Measurements from ENCODE around the gene ZNF488. TPM values are rescaled to one million over a fixed set of nuclear protein-coding genes. Genes with fewer than 3 reads are reported as not detected.
A peak's percentile ranks its signal among the peaks of the same experiment; 100 is the strongest.

ZNF488 gene
- total RNA-seq, 2 donors from 2014 or later, result not detected

- H3K4me1 Mint-ChIP-seq (ENCODE audit: low read depth in 2 of 2), result peaks cover 0 to 9% of the 10 kb centered on the region in 2 donors
- no peaks in the 10 kb centered on the region for H3K36me3 Mint-ChIP-seq
- H3K4me3 Mint-ChIP-seq, result no peak overlapping the region
- peaks cover 5 to 16% of the 10 kb centered on the region in 2 donors for H3K27me3 Mint-ChIP-seq
- DNase-seq (ENCODE audit: low spot score) (no peak), ATAC-seq (no peak)
- H3K27ac Mint-ChIP-seq, result no peak overlapping the region
- H3K9me3 Mint-ChIP-seq, result peaks cover 5% of the 10 kb centered on the region
Observed at GRCh38 chr10:47325303-47326291, 58.5 kb downstream of the ZNF488 start.

- H3K9me3 Mint-ChIP-seq, result peaks cover 5% of the 10 kb centered on the region
- no peak overlapping the region for H3K4me3 Mint-ChIP-seq
- no peak for ATAC-seq
- H3K27ac Mint-ChIP-seq, result no peak overlapping the region
- no peak for DNase-seq (ENCODE audit: low spot score)
- H3K4me1 Mint-ChIP-seq (ENCODE audit: low read depth in 2 of 2), result peaks cover 0 to 10% of the 10 kb centered on the region in 2 donors
- peaks cover 6 to 16% of the 10 kb centered on the region in 2 donors for H3K27me3 Mint-ChIP-seq
- H3K36me3 Mint-ChIP-seq, result no peaks in the 10 kb centered on the region
Observed at GRCh38 chr10:47323636-47324296, 60.3 kb downstream of the ZNF488 start.

GRCh38 chr10:47323087-47323486, 61.0 kb downstream of the ZNF488 start:
- H3K4me1 Mint-ChIP-seq (ENCODE audit: low read depth in 2 of 2), result peaks cover 0 to 6% of the 10 kb centered on the region in 2 donors
- no peak overlapping the region for H3K4me3 Mint-ChIP-seq
- DNase-seq (ENCODE audit: low spot score) (no peak), ATAC-seq (no peak)
- no peak overlapping the region for H3K27ac Mint-ChIP-seq
- peaks cover 7 to 16% of the 10 kb centered on the region in 2 donors for H3K27me3 Mint-ChIP-seq
- H3K36me3 Mint-ChIP-seq, result no peaks in the 10 kb centered on the region
- no peaks in the 10 kb centered on the region for H3K9me3 Mint-ChIP-seq

GRCh38 chr10:47322300-47323061, 61.6 kb downstream of the ZNF488 start, which contains the start of gene GDF2:
Gene GDF2 (plus strand): TSS chr10:47322454. CDS start chr10:47322669, 215 bp downstream.
- no peak for DNase-seq (ENCODE audit: low spot score)
- H3K27ac Mint-ChIP-seq, result no peak within 1 kb of the TSS

GRCh38 chr10:47321521-47322195, 62.4 kb downstream of the ZNF488 start:
- H3K9me3 Mint-ChIP-seq, result no peaks in the 10 kb centered on the region
- ATAC-seq, result peak; percentile 7 to 20
- no peak overlapping the region for H3K27ac Mint-ChIP-seq
- no peaks in the 10 kb centered on the region for H3K36me3 Mint-ChIP-seq
- H3K4me3 Mint-ChIP-seq, result no peak overlapping the region
- peaks cover 7 to 16% of the 10 kb centered on the region in 2 donors for H3K27me3 Mint-ChIP-seq
- DNase-seq (ENCODE audit: low spot score), result no peak
- H3K4me1 Mint-ChIP-seq (ENCODE audit: low read depth in 2 of 2), result peaks cover 0 to 3% of the 10 kb centered on the region in 2 donors

More at GRCh38 chr10:47322300-47323061, 61.6 kb downstream of the ZNF488 start, which contains the start of gene GDF2:
- Mint-ChIP-seq H3K36me3 (no peaks in the 10 kb centered on the region), H3K9me3 (no peaks in the 10 kb centered on the region), H3K27me3 (peaks cover 7 to 16% of the 10 kb centered on the region in 2 donors), H3K4me3 (no peak within 1 kb of the TSS), H3K4me1 (ENCODE audit: low read depth in 2 of 2) (peaks cover 0 to 3% of the 10 kb centered on the region in 2 donors)
- no peak for ATAC-seq

- DNase-seq (ENCODE audit: low spot score) (no peak), ATAC-seq (no peak)
- H3K4me3 Mint-ChIP-seq, result no peak overlapping the region
- peaks cover 0 to 3% of the 10 kb centered on the region in 2 donors for H3K4me1 Mint-ChIP-seq (ENCODE audit: low read depth in 2 of 2)
- H3K9me3 Mint-ChIP-seq, result no peaks in the 10 kb centered on the region
- no peaks in the 10 kb centered on the region for H3K36me3 Mint-ChIP-seq
- H3K27me3 Mint-ChIP-seq, result peaks cover 7 to 16% of the 10 kb centered on the region in 2 donors
- H3K27ac Mint-ChIP-seq, result no peak overlapping the region
Observed at GRCh38 chr10:47320812-47321211, 63.3 kb downstream of the ZNF488 start.

GRCh38 chr10:47319784-47320183, 64.3 kb downstream of the ZNF488 start:
- H3K9me3 Mint-ChIP-seq, result no peaks in the 10 kb centered on the region
- no peak overlapping the region for H3K27ac Mint-ChIP-seq
- H3K4me1 Mint-ChIP-seq (ENCODE audit: low read depth in 2 of 2), result peaks cover 0 to 3% of the 10 kb centered on the region in 2 donors
- H3K27me3 Mint-ChIP-seq, result peaks cover 7 to 16% of the 10 kb centered on the region in 2 donors
- no peak for DNase-seq (ENCODE audit: low spot score)
- no peak for ATAC-seq
- no peak overlapping the region for H3K4me3 Mint-ChIP-seq
- H3K36me3 Mint-ChIP-seq, result no peaks in the 10 kb centered on the region

- Mint-ChIP-seq H3K9me3 (no peaks in the 10 kb centered on the region), H3K27me3 (peaks cover 7 to 16% of the 10 kb centered on the region in 2 donors), H3K4me3 (no peak overlapping the region), H3K27ac (no peak overlapping the region), H3K4me1 (ENCODE audit: low read depth in 2 of 2) (peaks cover 0 to 3% of the 10 kb centered on the region in 2 donors), H3K36me3 (no peaks in the 10 kb centered on the region)
- ATAC-seq (no peak), DNase-seq (ENCODE audit: low spot score) (no peak)
Observed at GRCh38 chr10:47318706-47319105, 65.4 kb downstream of the ZNF488 start.

GRCh38 chr10:47317251-47317650, 66.8 kb downstream of the ZNF488 start:
- peaks cover 0 to 3% of the 10 kb centered on the region in 2 donors for H3K4me1 Mint-ChIP-seq (ENCODE audit: low read depth in 2 of 2)
- H3K4me3 Mint-ChIP-seq, result no peak overlapping the region
- no peak for ATAC-seq
- DNase-seq (ENCODE audit: low spot score), result no peak
- no peaks in the 10 kb centered on the region for H3K36me3 Mint-ChIP-seq
- peaks cover 7 to 9% of the 10 kb centered on the region in 2 donors for H3K27me3 Mint-ChIP-seq
- H3K27ac Mint-ChIP-seq, result no peak overlapping the region
- no peaks in the 10 kb centered on the region for H3K9me3 Mint-ChIP-seq

GRCh38 chr10:47316131-47316530, 68.0 kb downstream of the ZNF488 start:
- DNase-seq (ENCODE audit: low spot score) (no peak), ATAC-seq (no peak)
- H3K4me3 Mint-ChIP-seq, result no peak overlapping the region
- no peak overlapping the region for H3K27ac Mint-ChIP-seq
- H3K36me3 Mint-ChIP-seq, result no peaks in the 10 kb centered on the region
- H3K9me3 Mint-ChIP-seq, result no peaks in the 10 kb centered on the region
- peaks cover 5 to 6% of the 10 kb centered on the region in 2 donors for H3K27me3 Mint-ChIP-seq
- peaks cover 0 to 3% of the 10 kb centered on the region in 2 donors for H3K4me1 Mint-ChIP-seq (ENCODE audit: low read depth in 2 of 2)
